HCT116 (cell line): Measurements from ENCODE around the gene RAPGEF2. TPM values are rescaled to one million over a fixed set of nuclear protein-coding genes. Genes with fewer than 3 reads are reported as not detected.
A peak's percentile ranks its signal among the peaks of the same experiment; 100 is the strongest.

Source experiments
- ATAC-seq: fragments of 200-7000 bp; cut with Tn5 transposase; 2 replicates; pipeline ENCODE4 v1.9.1; 2020; ENCODE audit warnings: mild to moderate bottlenecking, moderate library complexity
- BruUV-seq: library from RNA; stranded (reverse); fragments of 400-500 nt; replicated peaks from 2 replicates; lab custom pipeline; 2021; lab: Mats Ljungman, UMichigan
- CTCF ChIA-PET: fragments of 300-600 bp; sonication (Branson Sonifier 250); formaldehyde crosslinking; loops from one replicate; lab custom pipeline; 2021; ENCODE audit warnings: antibody characterized with exemption; lab: Charles Lee
- POLR2A ChIA-PET: fragments of 300-600, 350-600 bp; sonication (Branson Sonifier 250); formaldehyde crosslinking; loops from one replicate; lab custom pipeline; 2021; ENCODE audit warnings: antibody characterized with exemption; lab: Charles Lee
- RAD21 ChIA-PET, 2 experiments: fragments of 300-600 bp; sonication (Branson Sonifier 250); formaldehyde crosslinking; loops; one replicate each; lab custom pipeline; 2023; ENCODE audit warnings: low total read pairs in 2 of 2; ENCODE audit not compliant: uncharacterized antibody in 2 of 2, unreplicated experiment in 2 of 2, low non-redundant PET in 1 of 2; lab: Charles Lee
- DNase-seq: peaks from one replicate; pipeline ENCODE4 v3.0.0-alpha.2; 2010; ENCODE audit warnings: low read depth, low spot score
- H2AFZ ChIP-seq: fragments of 200-600 bp; shearing (Covaris generic), sonication (generic); 2 replicates; pipeline ENCODE4 v1.6.1; 2017; ENCODE audit warnings: low read depth, mixed run types, mixed read lengths, antibody characterized with exemption, low read length; ENCODE audit not compliant: poor library complexity, severe bottlenecking
- H3K27ac ChIP-seq: 2 replicates; pipeline ENCODE4 v1.5.1; 2012; ENCODE audit warnings: low read depth, low read length
- H3K27me3 ChIP-seq: fragments of 200-600 bp; sonication (generic); 2 replicates; pipeline ENCODE4 v1.6.1; 2016; ENCODE audit warnings: mixed run types, low read length, mixed read lengths; ENCODE audit not compliant: insufficient read depth
- H3K36me3 ChIP-seq, 2 experiments: fragments of 200-500 bp in 1 of 2; fragments of 200-600 bp in 1 of 2; sonication (Bioruptor generic) in 1 of 2; sonication (generic) in 1 of 2; 2 replicates each; pipeline versions ENCODE4 v1.5.1 to v1.6.1; 2014 to 2016; ENCODE audit warnings: low read length in 2 of 2, inconsistent platforms in 1 of 2, mixed read lengths in 1 of 2, mixed run types in 1 of 2; ENCODE audit not compliant: insufficient read depth in 2 of 2, control insufficient read depth in 1 of 2
- H3K4me1 ChIP-seq, 2 experiments: fragments of 200-600 bp in 1 of 2; sonication (generic) in 1 of 2; 2 replicates each; pipeline versions ENCODE4 v1.5.1 to v1.6.1; 2012 to 2017; ENCODE audit warnings: low read length in 2 of 2, inconsistent platforms in 1 of 2, mild to moderate bottlenecking in 1 of 2, mixed read lengths in 1 of 2, mixed run types in 1 of 2, moderate library complexity in 1 of 2; ENCODE audit not compliant: insufficient read depth in 2 of 2, control insufficient read depth in 1 of 2
- H3K4me2 ChIP-seq: fragments of 200-600 bp; sonication (generic); 2 replicates; pipeline ENCODE4 v1.6.1; 2017; ENCODE audit warnings: mixed run types, low read length, mixed read lengths
- H3K4me3 ChIP-seq, 2 experiments: fragments of 200-600 bp in 1 of 2; sonication (generic) in 1 of 2; replicated peaks in 1 of 2; 2 replicates each; pipeline ENCODE4 v1.5.1; 2011 to 2016; ENCODE audit warnings: low read length in 2 of 2, control low read depth in 1 of 2, low read depth in 1 of 2, mild to moderate bottlenecking in 1 of 2, mixed read lengths in 1 of 2, mixed run types in 1 of 2
- H3K79me2 ChIP-seq: fragments of 200-600 bp; sonication (generic); 2 replicates; pipeline ENCODE4 v1.6.1; 2017; ENCODE audit warnings: mild to moderate bottlenecking, mixed run types, low read length, moderate library complexity, mixed read lengths; ENCODE audit not compliant: insufficient read depth
- H3K9ac ChIP-seq: fragments of 200-600 bp; sonication (generic); 2 replicates; pipeline ENCODE4 v1.6.1; 2016; ENCODE audit warnings: low read length, mixed read lengths
- H3K9me2 ChIP-seq: fragments of 200-600 bp; sonication (generic), shearing (Covaris generic); 2 replicates; pipeline ENCODE4 v1.6.1; 2017; ENCODE audit warnings: mixed run types, mild to moderate bottlenecking, moderate library complexity; ENCODE audit not compliant: insufficient read depth
- H3K9me3 ChIP-seq, 2 experiments: fragments of 200-500 bp in 1 of 2; fragments of 200-600 bp in 1 of 2; sonication (Bioruptor generic) in 1 of 2; sonication (generic) in 1 of 2; 2 replicates each; pipeline ENCODE4 v1.6.1; 2014 to 2017; ENCODE audit warnings: low read length in 2 of 2, mixed read lengths in 2 of 2, inconsistent platforms in 1 of 2, low read depth in 1 of 2, mild to moderate bottlenecking in 1 of 2, mixed run types in 1 of 2, moderate library complexity in 1 of 2; ENCODE audit not compliant: control insufficient read depth in 1 of 2, insufficient read depth in 1 of 2
- H4K20me1 ChIP-seq: fragments of 200-600 bp; sonication (generic), shearing (Covaris generic); 2 replicates; pipeline ENCODE4 v1.6.1; 2017; ENCODE audit warnings: mixed run types, mild to moderate bottlenecking, moderate library complexity; ENCODE audit not compliant: insufficient read depth
- CBX3 ChIP-seq: IDR thresholded peaks from 2 replicates; pipeline ENCODE4 v1.6.1; 2012; ENCODE audit warnings: low read depth
- RAD21 ChIP-seq: IDR thresholded peaks from 2 replicates; pipeline ENCODE4 v1.6.1; 2012; ENCODE audit warnings: low read depth, mild to moderate bottlenecking
- TCF7L2 ChIP-seq: IDR thresholded peaks from 2 replicates; pipeline ENCODE4 v1.7.0; 2011; ENCODE audit warnings: borderline replicate concordance, inconsistent platforms; ENCODE audit not compliant: insufficient read depth, insufficient read length; ENCODE audit errors: extremely low read depth
- ZFX ChIP-seq: fragments of 450-650 bp; IDR thresholded peaks from 2 replicates; pipeline ENCODE4 v1.6.1; 2017
- intact Hi-C: fragments of 100-400 bp; cut with micrococcal nuclease; formaldehyde crosslinking; loops from 2 replicates; pipeline ENCODE4 v1.10.0; 2022
- total RNA-seq: library from RNA; stranded (reverse); gene quantifications from one replicate; pipeline ENCODE4 v1.2.1, GENCODE V29; 2021; ENCODE audit not compliant: unreplicated experiment
- TF ChIP-seq, protein P1 (sequence below), 3 experiments: fragments of 200-600 bp in 1 of 3; sonication (generic) in 1 of 3; IDR thresholded peaks in 2 of 3; conservative IDR thresholded peaks in 1 of 3; 2 replicates each; pipeline ENCODE4 v1.5.1; 2012 to 2017; ENCODE audit warnings: low read depth in 2 of 3, low read length in 2 of 3, antibody characterized with exemption in 1 of 3, borderline replicate concordance in 1 of 3, control low read depth in 1 of 3, mild to moderate bottlenecking in 1 of 3, mixed read lengths in 1 of 3, mixed run types in 1 of 3, moderate library complexity in 1 of 3; ENCODE audit not compliant: insufficient read depth in 1 of 3
- TF ChIP-seq, protein P2 (sequence below): IDR thresholded peaks from 2 replicates; pipeline ENCODE4 v1.6.1; 2011; ENCODE audit warnings: mild to moderate bottlenecking, low read length, moderate library complexity; ENCODE audit not compliant: insufficient replicate concordance; ENCODE audit errors: extremely low read depth

Gene RAPGEF2
- total RNA-seq, 1 experiment from 2014 or later = 21.2 TPM

DNA sequence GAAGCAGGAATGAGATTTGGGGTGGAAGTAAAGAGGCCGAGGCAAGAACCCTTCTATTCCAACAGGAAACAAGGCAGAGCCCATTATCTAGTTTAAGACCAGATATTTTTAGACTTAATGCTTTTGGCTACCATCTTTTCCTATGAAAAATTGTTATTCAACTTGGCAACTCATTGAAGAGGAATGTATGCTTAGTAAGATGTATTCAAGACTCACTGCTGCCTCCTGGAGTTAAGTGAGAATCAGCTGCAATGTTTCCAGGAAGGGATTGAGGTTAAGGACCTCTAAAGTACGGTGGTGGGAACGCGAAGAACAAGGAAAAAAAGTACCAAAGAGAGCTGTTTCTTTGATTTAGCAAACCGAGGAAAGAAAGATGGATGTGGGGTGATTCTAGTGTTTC is 89.1 kb downstream of the RAPGEF2 start:
- RAD21 ChIA-PET = interaction anchor here in 1 of 2 experiments (1.3 kb wide), 1 partner anchor 335 kb away, joined by 3 read pairs; no protein-coding TSS in a partner anchor
- intact Hi-C loops = no loop called here
- Histone ChIP-seq H3K9me3 (no peaks in the 10 kb centered on the region), H3K4me1 (peaks cover 0 to 4% of the 10 kb centered on the region in 2 experiments; a peak in 1 of 4 replicates), H3K4me2 (no peak overlapping the region), H3K27ac (no peak overlapping the region), H3K79me2 (no peaks in the 10 kb centered on the region), H3K9ac (no peak overlapping the region), H4K20me1 (no peaks in the 10 kb centered on the region), H3K9me2 (no peaks in the 10 kb centered on the region), H2AFZ (no peak overlapping the region), H3K36me3 (no peaks in the 10 kb centered on the region), H3K27me3 (no peaks in the 10 kb centered on the region), H3K4me3 (no peak overlapping the region)
- ATAC-seq (peak; percentile 77), DNase-seq (peak; percentile 51)
- no TSS peak for BruUV-seq
- POLR2A ChIA-PET = no interaction called here
- CTCF ChIA-PET = interaction anchor here (0.9 to 2.0 kb wide), 5 partner anchors 9 to 335 kb away, joined by 3 to 11 read pairs (median 4); no protein-coding TSS in a partner anchor
- TF ChIP-seq CBX3 (peak; percentile 35; the same call in 1 of the 2 replicates), ZFX (no peak), TCF7L2 (no peak), RAD21 (peak; percentile 37; the same call in 1 of the 2 replicates)
- TF ChIP-seq, protein P1, sequence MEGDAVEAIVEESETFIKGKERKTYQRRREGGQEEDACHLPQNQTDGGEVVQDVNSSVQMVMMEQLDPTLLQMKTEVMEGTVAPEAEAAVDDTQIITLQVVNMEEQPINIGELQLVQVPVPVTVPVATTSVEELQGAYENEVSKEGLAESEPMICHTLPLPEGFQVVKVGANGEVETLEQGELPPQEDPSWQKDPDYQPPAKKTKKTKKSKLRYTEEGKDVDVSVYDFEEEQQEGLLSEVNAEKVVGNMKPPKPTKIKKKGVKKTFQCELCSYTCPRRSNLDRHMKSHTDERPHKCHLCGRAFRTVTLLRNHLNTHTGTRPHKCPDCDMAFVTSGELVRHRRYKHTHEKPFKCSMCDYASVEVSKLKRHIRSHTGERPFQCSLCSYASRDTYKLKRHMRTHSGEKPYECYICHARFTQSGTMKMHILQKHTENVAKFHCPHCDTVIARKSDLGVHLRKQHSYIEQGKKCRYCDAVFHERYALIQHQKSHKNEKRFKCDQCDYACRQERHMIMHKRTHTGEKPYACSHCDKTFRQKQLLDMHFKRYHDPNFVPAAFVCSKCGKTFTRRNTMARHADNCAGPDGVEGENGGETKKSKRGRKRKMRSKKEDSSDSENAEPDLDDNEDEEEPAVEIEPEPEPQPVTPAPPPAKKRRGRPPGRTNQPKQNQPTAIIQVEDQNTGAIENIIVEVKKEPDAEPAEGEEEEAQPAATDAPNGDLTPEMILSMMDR (IDR thresholded peaks at IDR 0.05 in 2 of 3, conservative IDR thresholded peaks at IDR 0.05 in 1 of 3; ENCODE audit: borderline replicate concordance in 1 of 3, insufficient read depth in 1 of 3, low read depth in 2 of 3, low read length in 2 of 3) = peak; percentile 43 to 68 (median 53); a peak in 5 of 6 replicates
- TF ChIP-seq, protein P2, sequence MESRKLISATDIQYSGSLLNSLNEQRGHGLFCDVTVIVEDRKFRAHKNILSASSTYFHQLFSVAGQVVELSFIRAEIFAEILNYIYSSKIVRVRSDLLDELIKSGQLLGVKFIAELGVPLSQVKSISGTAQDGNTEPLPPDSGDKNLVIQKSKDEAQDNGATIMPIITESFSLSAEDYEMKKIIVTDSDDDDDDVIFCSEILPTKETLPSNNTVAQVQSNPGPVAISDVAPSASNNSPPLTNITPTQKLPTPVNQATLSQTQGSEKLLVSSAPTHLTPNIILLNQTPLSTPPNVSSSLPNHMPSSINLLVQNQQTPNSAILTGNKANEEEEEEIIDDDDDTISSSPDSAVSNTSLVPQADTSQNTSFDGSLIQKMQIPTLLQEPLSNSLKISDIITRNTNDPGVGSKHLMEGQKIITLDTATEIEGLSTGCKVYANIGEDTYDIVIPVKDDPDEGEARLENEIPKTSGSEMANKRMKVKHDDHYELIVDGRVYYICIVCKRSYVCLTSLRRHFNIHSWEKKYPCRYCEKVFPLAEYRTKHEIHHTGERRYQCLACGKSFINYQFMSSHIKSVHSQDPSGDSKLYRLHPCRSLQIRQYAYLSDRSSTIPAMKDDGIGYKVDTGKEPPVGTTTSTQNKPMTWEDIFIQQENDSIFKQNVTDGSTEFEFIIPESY = no peak
